Fibroblast of skin of left quadriceps (primary cell): ENCODE measurements around the gene ZEB2.

ENCODE experiments used
- DNase-seq, 2 experiments: peaks; one replicate each; pipeline ENCODE4 v3.0.0-alpha.2; 2013; ENCODE audit warnings: low read depth in 2 of 2

ZEB2 gene

GRCh38 chr2:144512891-144513351 lies 7.0 kb downstream of the ZEB2 start:
- DNase-seq = no peak

- no peak for DNase-seq
Observed at GRCh38 chr2:144512470-144512869, 7.4 kb downstream of the ZEB2 start.

GRCh38 chr2:144511937-144512336 lies 8.0 kb downstream of the ZEB2 start:
- no peak for DNase-seq

GRCh38 chr2:144511226-144511810 lies 8.6 kb downstream of the ZEB2 start:
- DNase-seq = no peak

- DNase-seq = no peak
Observed at GRCh38 chr2:144510294-144510991, 9.5 kb downstream of the ZEB2 start.

- DNase-seq = no peak
Observed at GRCh38 chr2:144509879-144510221, 10.1 kb downstream of the ZEB2 start.

- no peak for DNase-seq
Observed at GRCh38 chr2:144509001-144509878, 10.7 kb downstream of the ZEB2 start.

- no peak for DNase-seq
Observed at GRCh38 chr2:144508172-144508851, 11.6 kb downstream of the ZEB2 start.

- DNase-seq = no peak
Observed at GRCh38 chr2:144507441-144508171, 12.3 kb downstream of the ZEB2 start.

- no peak for DNase-seq
Observed at GRCh38 chr2:144505245-144505831, 14.6 kb downstream of the ZEB2 start.

GRCh38 chr2:144504218-144504641 lies 15.7 kb downstream of the ZEB2 start:
- DNase-seq = no peak

GRCh38 chr2:144503242-144503641 lies 16.7 kb downstream of the ZEB2 start:
- DNase-seq = no peak

- DNase-seq = no peak
Observed at GRCh38 chr2:144502369-144502768, 17.6 kb downstream of the ZEB2 start.

- no peak for DNase-seq
Observed at GRCh38 chr2:144501627-144502026, 18.3 kb downstream of the ZEB2 start.

GRCh38 chr2:144501118-144501517 lies 18.8 kb downstream of the ZEB2 start:
- DNase-seq = no peak

- DNase-seq = no peak
Observed at GRCh38 chr2:144500563-144500962, 19.4 kb downstream of the ZEB2 start.

- DNase-seq = no peak
Observed at GRCh38 chr2:144498277-144498676, 21.6 kb downstream of the ZEB2 start.

- DNase-seq = no peak
Observed at GRCh38 chr2:144496977-144497598, 22.8 kb downstream of the ZEB2 start.

- DNase-seq = no peak
Observed at GRCh38 chr2:144496092-144496976, 23.6 kb downstream of the ZEB2 start.
